WERI-Rb-1 (cell line): ENCODE measurements around the gene TBC1D1.

Experiments used
- DNase-seq: peaks from one replicate; pipeline ENCODE4 v3.0.0-alpha.2; 2020
- H3K27ac ChIP-seq: fragments of 250-450 bp; sonication (Bioruptor Pico); 2 replicates; pipeline ENCODE4 v1.5.1; 2020; ENCODE audit warnings: mild to moderate bottlenecking, moderate library complexity
- H3K27me3 ChIP-seq: fragments of 250-450 bp; sonication (Bioruptor Pico); 2 replicates; pipeline ENCODE4 v1.5.1; 2021; ENCODE audit warnings: mild to moderate bottlenecking, low read depth, moderate library complexity; ENCODE audit not compliant: insufficient read depth, severe bottlenecking
- H3K36me3 ChIP-seq: fragments of 250-450 bp; sonication (Bioruptor Pico); 2 replicates; pipeline ENCODE4 v1.5.1; 2020; ENCODE audit warnings: mild to moderate bottlenecking, moderate library complexity
- H3K4me3 ChIP-seq: 2 replicates; pipeline ENCODE4 v1.5.1; 2011; ENCODE audit warnings: low read depth, mild to moderate bottlenecking, control low read depth, low read length
- H3K9me3 ChIP-seq: fragments of 250-450 bp; sonication (Bioruptor Pico); 2 replicates; pipeline ENCODE4 v1.5.1; 2021; ENCODE audit warnings: mild to moderate bottlenecking, moderate library complexity; ENCODE audit not compliant: severe bottlenecking
- CTCF ChIP-seq: IDR thresholded peaks from 2 replicates; pipeline ENCODE4 v1.5.1; 2011; ENCODE audit warnings: low read depth, mild to moderate bottlenecking, control low read depth, inconsistent platforms, low read length

Gene TBC1D1

GRCh38 chr4:38060829-38061431 is 170.0 kb downstream of the TBC1D1 start:
- Histone ChIP-seq H3K4me3 (no peak overlapping the region), H3K27ac (no peak overlapping the region), H3K36me3 (no peaks in the 10 kb centered on the region; the same call in 1 of the 2 replicates), H3K9me3 (no peaks in the 10 kb centered on the region), H3K27me3 (no peaks in the 10 kb centered on the region)
- TF ChIP-seq CTCF = no peak
- no peak for DNase-seq

- no peak overlapping the region for H3K4me3 ChIP-seq
- TF ChIP-seq CTCF = peak; percentile 88
- H3K36me3 ChIP-seq = no peaks in the 10 kb centered on the region; the same call in 1 of the 2 replicates
- no peak overlapping the region for H3K27ac ChIP-seq
- no peaks in the 10 kb centered on the region for H3K27me3 ChIP-seq
- H3K9me3 ChIP-seq = no peaks in the 10 kb centered on the region
- DNase-seq = peak; percentile 73
Measured at GRCh38 chr4:38062088-38062775, 171.3 kb downstream of the TBC1D1 start.

DNA sequence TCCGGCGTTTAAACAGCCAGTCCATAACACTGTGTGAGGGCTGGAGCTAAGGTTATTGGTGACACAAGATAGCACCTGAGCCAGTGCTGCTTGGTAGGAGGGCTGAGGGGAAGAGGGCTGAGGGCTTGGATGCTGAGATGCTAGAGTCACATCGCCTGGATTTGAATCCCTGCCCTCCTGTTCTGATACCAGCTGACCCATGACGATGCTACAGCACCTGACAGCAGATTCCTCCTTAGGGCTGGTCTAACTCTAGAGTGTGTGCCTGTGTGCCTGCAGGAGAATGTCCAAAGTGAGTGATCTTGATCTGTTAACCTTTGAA is 171.9 kb downstream of the TBC1D1 start:
- no peak for DNase-seq
- TF ChIP-seq CTCF = no peak
- H3K27ac ChIP-seq = no peak overlapping the region
- peaks cover 1% of the 10 kb centered on the region for H3K36me3 ChIP-seq
- no peaks in the 10 kb centered on the region for H3K27me3 ChIP-seq
- no peaks in the 10 kb centered on the region for H3K9me3 ChIP-seq
- H3K4me3 ChIP-seq = no peak overlapping the region

DNA sequence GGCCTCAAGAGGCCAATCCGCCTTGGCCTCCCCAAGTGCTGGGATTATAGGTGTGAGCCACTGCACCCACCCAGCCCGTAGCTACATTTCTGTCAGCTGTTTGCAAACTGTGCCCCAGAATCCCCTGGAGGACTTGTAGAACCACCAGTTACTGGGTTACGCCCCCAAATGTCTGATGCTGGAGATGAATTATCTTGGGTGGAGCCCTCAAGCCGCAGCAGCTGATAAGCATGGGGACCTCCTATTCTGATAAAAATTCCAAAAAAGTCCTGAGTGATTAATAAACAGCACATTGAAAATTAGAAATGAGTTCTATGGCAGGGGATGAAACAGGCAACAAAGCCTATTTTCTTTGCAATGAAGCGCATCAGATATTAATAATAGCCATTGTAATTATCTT is 174.3 kb downstream of the TBC1D1 start:
- Histone ChIP-seq H3K36me3 (peaks cover 5% of the 10 kb centered on the region; the same call in 1 of the 2 replicates), H3K27me3 (no peaks in the 10 kb centered on the region), H3K9me3 (no peaks in the 10 kb centered on the region), H3K27ac (no peak overlapping the region), H3K4me3 (no peak overlapping the region)
- no peak for TF ChIP-seq CTCF
- DNase-seq = no peak

DNA sequence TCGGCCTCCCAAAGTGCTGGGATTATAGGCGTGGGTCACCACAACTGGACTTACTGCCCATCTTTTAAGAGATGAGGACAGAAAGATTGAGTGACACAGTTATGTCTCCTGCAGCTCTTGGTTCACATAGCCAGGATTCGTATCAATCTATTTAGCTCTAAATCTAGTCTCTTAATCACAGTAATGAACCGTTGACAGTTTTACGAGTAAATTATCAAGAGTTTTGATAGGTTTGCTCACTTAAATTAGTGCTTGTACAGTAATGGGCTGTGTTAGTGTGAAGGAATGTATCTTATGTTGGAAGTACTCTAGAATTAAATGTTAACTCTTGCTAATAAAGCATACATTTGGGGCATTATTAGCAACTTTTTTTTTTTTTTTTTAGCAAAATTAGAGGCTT is 175.0 kb downstream of the TBC1D1 start:
- no peaks in the 10 kb centered on the region for H3K9me3 ChIP-seq
- H3K36me3 ChIP-seq = peaks cover 5% of the 10 kb centered on the region; the same call in 1 of the 2 replicates
- H3K27ac ChIP-seq = no peak overlapping the region
- no peak for TF ChIP-seq CTCF
- H3K27me3 ChIP-seq = no peaks in the 10 kb centered on the region
- DNase-seq = no peak
- H3K4me3 ChIP-seq = no peak overlapping the region
